GM12874 (cell line): ENCODE measurements around the gene MCOLN2.

Experiments used
- CTCF ChIP-seq: IDR thresholded peaks from 2 replicates; pipeline ENCODE4 v1.5.1; 2011; ENCODE audit warnings: low read depth, mild to moderate bottlenecking, control low read depth, low read length, moderate library complexity; ENCODE audit not compliant: insufficient read depth

The MCOLN2 gene

GRCh38 chr1:85025940-85026339 lies 29.0 kb upstream of the MCOLN2 start:
- TF ChIP-seq CTCF = no peak

- TF ChIP-seq CTCF = no peak
Observed at GRCh38 chr1:85024736-85025135, 27.8 kb upstream of the MCOLN2 start.

- no peak for TF ChIP-seq CTCF
Observed at GRCh38 chr1:85022700-85023099, 25.8 kb upstream of the MCOLN2 start.

GRCh38 chr1:85019994-85020393 lies 23.1 kb upstream of the MCOLN2 start:
- no peak for TF ChIP-seq CTCF

- TF ChIP-seq CTCF = no peak
Observed at GRCh38 chr1:85015826-85016225, 18.9 kb upstream of the MCOLN2 start.

- TF ChIP-seq CTCF = no peak
Observed at GRCh38 chr1:85001742-85002141, 4.8 kb upstream of the MCOLN2 start.

GRCh38 chr1:84998642-84999280 lies 1.8 kb upstream of the MCOLN2 start:
- no peak for TF ChIP-seq CTCF
